Measurements from ENCODE around the gene PFKL.

Gene PFKL

GRCh38 chr21:44260791-44261631, 38.8 kb upstream of the PFKL start:
- Histone ChIP-seq H3K36me3 (ENCODE audit: insufficient read depth, insufficient read length, low read length) (no peaks in the 10 kb centered on the region), H3K4me1 (ENCODE audit: insufficient read depth, insufficient read length) (peaks cover 15% of the 10 kb centered on the region), H3K9ac (ENCODE audit: insufficient read length, low read depth) (no peak overlapping the region), H3K4me3 (ENCODE audit: insufficient read length, low read depth) (no peak overlapping the region), H3K9me3 (ENCODE audit: insufficient read depth, low read length) (no peaks in the 10 kb centered on the region), H3K27me3 (ENCODE audit: insufficient read depth, insufficient read length) (no peaks in the 10 kb centered on the region)
- DNase-seq (ENCODE audit: low read depth, low spot score), result no peak
- no peak for TF ChIP-seq SUZ12 (IDR thresholded peaks at IDR 0.05; ENCODE audit: extremely low read depth, insufficient read depth, insufficient read length)
- no peak for TF ChIP-seq YY1 (IDR thresholded peaks at IDR 0.05; ENCODE audit: insufficient read depth, insufficient read length)
- TF ChIP-seq ZNF274 (IDR thresholded peaks at IDR 0.05; ENCODE audit: low read depth, low read length), result no peak

- TF ChIP-seq YY1 (IDR thresholded peaks at IDR 0.05; ENCODE audit: insufficient read depth, insufficient read length) (no peak), ZNF274 (IDR thresholded peaks at IDR 0.05; ENCODE audit: low read depth, low read length) (no peak), SUZ12 (IDR thresholded peaks at IDR 0.05; ENCODE audit: extremely low read depth, insufficient read depth, insufficient read length) (no peak)
- H3K36me3 ChIP-seq (ENCODE audit: insufficient read depth, insufficient read length, low read length), result no peaks in the 10 kb centered on the region
- H3K4me3 ChIP-seq (ENCODE audit: insufficient read length, low read depth), result no peak within 1 kb of the TSS
- no peak within 1 kb of the TSS for H3K9ac ChIP-seq (ENCODE audit: insufficient read length, low read depth)
- H3K4me1 ChIP-seq (ENCODE audit: insufficient read depth, insufficient read length), result peaks cover 15% of the 10 kb centered on the region
- H3K9me3 ChIP-seq (ENCODE audit: insufficient read depth, low read length), result no peaks in the 10 kb centered on the region
- no peak for DNase-seq (ENCODE audit: low read depth, low spot score)
- no peaks in the 10 kb centered on the region for H3K27me3 ChIP-seq (ENCODE audit: insufficient read depth, insufficient read length)
Observed at GRCh38 chr21:44261675-44262295, 38.1 kb upstream of the PFKL start, which contains the start of gene DNMT3L. DNMT3L (minus strand) TSS chr21:44261897; CDS start chr21:44261259, 638 bp downstream.

GRCh38 chr21:44262338-44263056, 37.4 kb upstream of the PFKL start:
- Histone ChIP-seq H3K9ac (ENCODE audit: insufficient read length, low read depth) (no peak overlapping the region), H3K36me3 (ENCODE audit: insufficient read depth, insufficient read length, low read length) (no peaks in the 10 kb centered on the region), H3K4me3 (ENCODE audit: insufficient read length, low read depth) (no peak overlapping the region), H3K4me1 (ENCODE audit: insufficient read depth, insufficient read length) (peaks cover 15% of the 10 kb centered on the region), H3K9me3 (ENCODE audit: insufficient read depth, low read length) (no peaks in the 10 kb centered on the region), H3K27me3 (ENCODE audit: insufficient read depth, insufficient read length) (no peaks in the 10 kb centered on the region)
- TF ChIP-seq SUZ12 (IDR thresholded peaks at IDR 0.05; ENCODE audit: extremely low read depth, insufficient read depth, insufficient read length), result no peak
- no peak for TF ChIP-seq ZNF274 (IDR thresholded peaks at IDR 0.05; ENCODE audit: low read depth, low read length)
- TF ChIP-seq YY1 (IDR thresholded peaks at IDR 0.05; ENCODE audit: insufficient read depth, insufficient read length), result no peak
- no peak for DNase-seq (ENCODE audit: low read depth, low spot score)

- Histone ChIP-seq H3K36me3 (ENCODE audit: insufficient read depth, insufficient read length, low read length) (no peaks in the 10 kb centered on the region), H3K27me3 (ENCODE audit: insufficient read depth, insufficient read length) (no peaks in the 10 kb centered on the region), H3K4me1 (ENCODE audit: insufficient read depth, insufficient read length) (peaks cover 15% of the 10 kb centered on the region), H3K9ac (ENCODE audit: insufficient read length, low read depth) (peak overlapping the region; percentile 81), H3K9me3 (ENCODE audit: insufficient read depth, low read length) (no peaks in the 10 kb centered on the region), H3K4me3 (ENCODE audit: insufficient read length, low read depth) (peak overlapping the region; percentile 29)
- TF ChIP-seq ZNF274 (IDR thresholded peaks at IDR 0.05; ENCODE audit: low read depth, low read length) (no peak), YY1 (IDR thresholded peaks at IDR 0.05; ENCODE audit: insufficient read depth, insufficient read length) (no peak), SUZ12 (IDR thresholded peaks at IDR 0.05; ENCODE audit: extremely low read depth, insufficient read depth, insufficient read length) (no peak)
- peak; percentile 51 for DNase-seq (ENCODE audit: low read depth, low spot score)
Observed at GRCh38 chr21:44263221-44263760, 36.6 kb upstream of the PFKL start.

- no peaks in the 10 kb centered on the region for H3K9me3 ChIP-seq (ENCODE audit: insufficient read depth, low read length)
Observed at GRCh38 chr21:44263768-44264167, 36.1 kb upstream of the PFKL start.

GRCh38 chr21:44265734-44266270, 34.1 kb upstream of the PFKL start:
- TF ChIP-seq ZNF274 (IDR thresholded peaks at IDR 0.05; ENCODE audit: low read depth, low read length) (no peak), YY1 (IDR thresholded peaks at IDR 0.05; ENCODE audit: insufficient read depth, insufficient read length) (no peak), SUZ12 (IDR thresholded peaks at IDR 0.05; ENCODE audit: extremely low read depth, insufficient read depth, insufficient read length) (no peak)
- H3K27me3 ChIP-seq (ENCODE audit: insufficient read depth, insufficient read length), result no peaks in the 10 kb centered on the region
- H3K9ac ChIP-seq (ENCODE audit: insufficient read length, low read depth), result no peak overlapping the region
- no peaks in the 10 kb centered on the region for H3K9me3 ChIP-seq (ENCODE audit: insufficient read depth, low read length)
- DNase-seq (ENCODE audit: low read depth, low spot score), result no peak
- H3K4me1 ChIP-seq (ENCODE audit: insufficient read depth, insufficient read length), result peaks cover 15% of the 10 kb centered on the region
- no peaks in the 10 kb centered on the region for H3K36me3 ChIP-seq (ENCODE audit: insufficient read depth, insufficient read length, low read length)
- H3K4me3 ChIP-seq (ENCODE audit: insufficient read length, low read depth), result no peak overlapping the region

More at GRCh38 chr21:44263768-44264167, 36.1 kb upstream of the PFKL start:
- no peaks in the 10 kb centered on the region for H3K27me3 ChIP-seq (ENCODE audit: insufficient read depth, insufficient read length)
- no peak for DNase-seq (ENCODE audit: low read depth, low spot score)
- peak overlapping the region; percentile 61 for H3K9ac ChIP-seq (ENCODE audit: insufficient read length, low read depth)
- H3K4me3 ChIP-seq (ENCODE audit: insufficient read length, low read depth), result no peak overlapping the region
- TF ChIP-seq ZNF274 (IDR thresholded peaks at IDR 0.05; ENCODE audit: low read depth, low read length) (no peak), SUZ12 (IDR thresholded peaks at IDR 0.05; ENCODE audit: extremely low read depth, insufficient read depth, insufficient read length) (no peak), YY1 (IDR thresholded peaks at IDR 0.05; ENCODE audit: insufficient read depth, insufficient read length) (no peak)
- no peaks in the 10 kb centered on the region for H3K36me3 ChIP-seq (ENCODE audit: insufficient read depth, insufficient read length, low read length)
- peaks cover 15% of the 10 kb centered on the region for H3K4me1 ChIP-seq (ENCODE audit: insufficient read depth, insufficient read length)
